Glutamatergic neuron (in vitro differentiated cells): Measurements from ENCODE around the gene CNKSR1. TPM values are rescaled to one million over a fixed set of nuclear protein-coding genes. Genes with fewer than 3 reads are reported as not detected.

Experiments used
- DNase-seq: peaks from one replicate; pipeline ENCODE4 v3.0.0; 2022
- H3K27ac Mint-ChIP-seq: one replicate; pipeline ENCODE4 v1.8.0; 2020; ENCODE audit warnings: mild to moderate bottlenecking, mixed read lengths, inconsistent platforms; ENCODE audit not compliant: unreplicated experiment
- H3K27me3 Mint-ChIP-seq: one replicate; pipeline ENCODE4 v1.8.0; 2020; ENCODE audit warnings: mild to moderate bottlenecking, moderate library complexity, mixed read lengths, inconsistent platforms; ENCODE audit not compliant: unreplicated experiment
- H3K36me3 Mint-ChIP-seq: one replicate; pipeline ENCODE4 v1.8.0; 2020; ENCODE audit warnings: mild to moderate bottlenecking, mixed read lengths, inconsistent platforms; ENCODE audit not compliant: unreplicated experiment
- H3K4me1 Mint-ChIP-seq: one replicate; pipeline ENCODE4 v1.8.0; 2020; ENCODE audit warnings: mild to moderate bottlenecking, low read depth, mixed read lengths, inconsistent platforms; ENCODE audit not compliant: unreplicated experiment
- H3K4me3 Mint-ChIP-seq: one replicate; pipeline ENCODE4 v1.8.0; 2020; ENCODE audit warnings: mild to moderate bottlenecking, mixed read lengths, inconsistent platforms; ENCODE audit not compliant: unreplicated experiment
- H3K9me3 Mint-ChIP-seq: one replicate; pipeline ENCODE4 v1.8.0; 2020; ENCODE audit warnings: mild to moderate bottlenecking, moderate library complexity, mixed read lengths, inconsistent platforms; ENCODE audit not compliant: unreplicated experiment
- total RNA-seq: library from RNA; stranded (reverse); fragmentation: NEBNext Ultra II Directional; extraction: Animal tissue kit (Norgen Biotek cat#: 25700); gene quantifications from one replicate; pipeline ENCODE4 v1.2.1, GENCODE V29; 2021; ENCODE audit not compliant: unreplicated experiment
- TF ChIP-seq, protein P1 (sequence below): fragments of 200-600 bp; sonication (generic); IDR thresholded peaks from one replicate; pipeline ENCODE4 v1.5.0; 2021; ENCODE audit not compliant: partially characterized antibody, unreplicated experiment

Gene CNKSR1
- total RNA-seq, 1 donor from 2014 or later, result 9.9 TPM

DNA sequence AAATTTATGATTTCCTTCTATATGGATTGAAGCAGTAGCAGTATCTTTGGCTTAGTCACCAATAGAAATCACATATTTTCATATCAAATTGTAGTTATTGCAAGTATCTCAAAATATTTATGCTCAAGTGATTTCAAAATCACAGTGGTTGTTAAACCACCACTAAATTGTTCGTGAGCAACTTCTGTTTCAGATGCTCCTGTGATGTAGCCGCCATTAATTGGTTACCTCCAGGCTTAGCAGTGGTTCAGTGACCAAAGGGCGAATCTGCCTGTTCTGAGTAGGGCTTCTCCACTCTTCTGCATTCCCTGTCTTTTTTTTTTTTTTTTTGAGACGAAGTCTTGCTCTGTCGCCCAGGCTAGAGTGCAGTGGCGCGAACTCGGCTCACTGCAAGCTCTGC is 1.9 kb upstream of the CNKSR1 start:
- H3K9me3 Mint-ChIP-seq, result no peaks in the 10 kb centered on the region
- no peaks in the 10 kb centered on the region for H3K36me3 Mint-ChIP-seq
- H3K27ac Mint-ChIP-seq, result no peak overlapping the region
- no peak for DNase-seq
- TF ChIP-seq, protein P1, sequence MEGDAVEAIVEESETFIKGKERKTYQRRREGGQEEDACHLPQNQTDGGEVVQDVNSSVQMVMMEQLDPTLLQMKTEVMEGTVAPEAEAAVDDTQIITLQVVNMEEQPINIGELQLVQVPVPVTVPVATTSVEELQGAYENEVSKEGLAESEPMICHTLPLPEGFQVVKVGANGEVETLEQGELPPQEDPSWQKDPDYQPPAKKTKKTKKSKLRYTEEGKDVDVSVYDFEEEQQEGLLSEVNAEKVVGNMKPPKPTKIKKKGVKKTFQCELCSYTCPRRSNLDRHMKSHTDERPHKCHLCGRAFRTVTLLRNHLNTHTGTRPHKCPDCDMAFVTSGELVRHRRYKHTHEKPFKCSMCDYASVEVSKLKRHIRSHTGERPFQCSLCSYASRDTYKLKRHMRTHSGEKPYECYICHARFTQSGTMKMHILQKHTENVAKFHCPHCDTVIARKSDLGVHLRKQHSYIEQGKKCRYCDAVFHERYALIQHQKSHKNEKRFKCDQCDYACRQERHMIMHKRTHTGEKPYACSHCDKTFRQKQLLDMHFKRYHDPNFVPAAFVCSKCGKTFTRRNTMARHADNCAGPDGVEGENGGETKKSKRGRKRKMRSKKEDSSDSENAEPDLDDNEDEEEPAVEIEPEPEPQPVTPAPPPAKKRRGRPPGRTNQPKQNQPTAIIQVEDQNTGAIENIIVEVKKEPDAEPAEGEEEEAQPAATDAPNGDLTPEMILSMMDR, result no peak
- H3K27me3 Mint-ChIP-seq, result no peaks in the 10 kb centered on the region
- peaks cover 7% of the 10 kb centered on the region for H3K4me1 Mint-ChIP-seq
- H3K4me3 Mint-ChIP-seq, result no peak overlapping the region

- Mint-ChIP-seq H3K4me1 (peaks cover 3% of the 10 kb centered on the region), H3K36me3 (no peaks in the 10 kb centered on the region), H3K27me3 (no peaks in the 10 kb centered on the region), H3K27ac (no peak overlapping the region), H3K4me3 (no peak overlapping the region), H3K9me3 (no peaks in the 10 kb centered on the region)
- TF ChIP-seq, protein P1, result no peak
- DNase-seq, result no peak
Measured at GRCh38 chr1:26180010-26180506, 2.8 kb downstream of the CNKSR1 start.

GRCh38 chr1:26181586-26182382 is 4.5 kb downstream of the CNKSR1 start:
- Mint-ChIP-seq H3K27me3 (no peaks in the 10 kb centered on the region), H3K4me3 (no peak overlapping the region), H3K9me3 (no peaks in the 10 kb centered on the region), H3K4me1 (peaks cover 3% of the 10 kb centered on the region), H3K27ac (no peak overlapping the region), H3K36me3 (no peaks in the 10 kb centered on the region)
- TF ChIP-seq, protein P1, result no peak
- DNase-seq, result no peak

- no peak for DNase-seq
- TF ChIP-seq, protein P1, result no peak
Measured at GRCh38 chr1:26182383-26182696, 5.0 kb downstream of the CNKSR1 start.

GRCh38 chr1:26184086-26184485 is 6.8 kb downstream of the CNKSR1 start:
- Mint-ChIP-seq H3K4me1 (no peaks in the 10 kb centered on the region), H3K27ac (no peak overlapping the region), H3K36me3 (no peaks in the 10 kb centered on the region), H3K9me3 (no peaks in the 10 kb centered on the region), H3K27me3 (no peaks in the 10 kb centered on the region), H3K4me3 (no peak overlapping the region)
- no peak for DNase-seq
- TF ChIP-seq, protein P1, result no peak

More at GRCh38 chr1:26182383-26182696, 5.0 kb downstream of the CNKSR1 start:
- Mint-ChIP-seq H3K4me1 (peaks cover 3% of the 10 kb centered on the region), H3K4me3 (no peak overlapping the region), H3K27me3 (no peaks in the 10 kb centered on the region), H3K36me3 (no peaks in the 10 kb centered on the region), H3K27ac (no peak overlapping the region), H3K9me3 (no peaks in the 10 kb centered on the region)
